Measurements from ENCODE around the gene RAP1GAP2. TPM values are rescaled to one million over a fixed set of nuclear protein-coding genes. Genes with fewer than 3 reads are reported as not detected.

Gene RAP1GAP2
- total and polyA plus RNA-seq, 2 of the 8 experiments (the other 6 are each of a cell fraction or from before 2014, with no cell fraction given), result 24.0 to 63.8 TPM

DNA sequence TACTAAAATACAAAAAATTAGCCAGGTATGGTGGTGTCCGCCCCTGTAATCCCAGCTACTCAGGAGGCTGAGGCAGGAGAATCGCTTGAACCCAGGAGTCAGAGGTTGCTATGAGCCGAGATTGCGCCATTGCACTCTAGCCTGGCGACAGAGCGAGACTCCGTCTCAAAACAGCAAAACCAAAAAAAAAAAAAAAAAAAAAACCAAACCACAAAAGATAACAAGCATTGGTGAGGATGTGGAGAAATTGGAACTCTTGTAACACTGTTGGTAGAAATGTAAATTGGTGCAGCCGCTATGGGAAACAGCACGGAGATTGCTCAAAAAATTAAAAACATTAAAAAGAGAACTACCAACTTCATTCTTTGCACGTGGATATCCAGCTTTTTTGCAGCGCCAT, 147.7 kb downstream of the RAP1GAP2 start:
- Histone ChIP-seq H3K14ac (ENCODE audit: insufficient read length) (no peak overlapping the region), H3K79me1 (ENCODE audit: low read depth, low read length) (peaks cover 10% of the 10 kb centered on the region), H2BK120ac (replicated peaks; ENCODE audit: low read depth, low read length) (no peak overlapping the region), H4K5ac (ENCODE audit: insufficient read length, low read depth, low read length) (no peak overlapping the region), H2BK20ac (ENCODE audit: low read length) (no peak overlapping the region), H2AK5ac (ENCODE audit: low read depth, low read length) (no peak overlapping the region), H2BK5ac (ENCODE audit: low read depth, low read length) (no peak overlapping the region), H3K79me2 (ENCODE audit: control insufficient read depth in 1 of 2, insufficient read depth in 2 of 2, low read length in 2 of 2) (peaks cover 0 to 7% of the 10 kb centered on the region in 2 experiments; a peak in 1 of 4 replicates), H2AFZ (ENCODE audit: low read length) (no peak overlapping the region), H3K27me3 (replicated peaks in 1 of 4; ENCODE audit: control insufficient read depth in 3 of 4, extremely low read depth in 1 of 4, insufficient read depth in 3 of 4, low read length in 3 of 4) (no peaks in the 10 kb centered on the region), H3K23ac (ENCODE audit: insufficient read length) (no peak overlapping the region), H3K18ac (ENCODE audit: extremely low read depth, low read length) (no peak overlapping the region), H4K8ac (ENCODE audit: extremely low read depth, insufficient read depth, low read length) (no peak overlapping the region), H3K56ac (replicated peaks; ENCODE audit: insufficient read length, low read depth, low read length) (no peak overlapping the region), H4K91ac (replicated peaks; ENCODE audit: insufficient read length, low read length) (no peak overlapping the region), H3K4me1 (replicated peaks in 1 of 4; ENCODE audit: control insufficient read depth in 3 of 4, insufficient read depth in 4 of 4, low read length in 3 of 4) (peaks cover 0 to 9% (median 4%) of the 10 kb centered on the region in 4 experiments; a peak in 3 of 7 replicates), H3K4me2 (ENCODE audit: insufficient read depth in 1 of 2, low read depth in 2 of 2, low read length in 2 of 2) (no peak overlapping the region), H3K36me3 (ENCODE audit: control insufficient read depth in 2 of 4, insufficient read depth in 4 of 4, low read length in 3 of 4) (no peaks in the 10 kb centered on the region), H3K4me3 (ENCODE audit: extremely low read depth in 1 of 4, insufficient read depth in 2 of 4, low read depth in 3 of 4, low read length in 4 of 4) (no peak overlapping the region), H3K9me3 (ENCODE audit: insufficient read depth in 2 of 2, low read depth in 1 of 2, low read length in 1 of 2) (no peaks in the 10 kb centered on the region), H3K23me2 (ENCODE audit: low read depth, low read length) (no peaks in the 10 kb centered on the region), H2BK12ac (ENCODE audit: low read depth, low read length) (no peak overlapping the region), H3K9ac (replicated peaks in 1 of 4; ENCODE audit: extremely low read depth in 1 of 4, low read depth in 3 of 4, low read length in 3 of 4) (no peak overlapping the region), H2BK15ac (ENCODE audit: low read length) (no peak overlapping the region), H4K20me1 (replicated peaks in 1 of 2; ENCODE audit: control insufficient read depth in 1 of 2, insufficient read depth in 2 of 2, low read length in 2 of 2) (peaks cover 6 to 10% of the 10 kb centered on the region in 2 experiments), H3K27ac (ENCODE audit: low read depth, low read length) (no peak overlapping the region), H3K4ac (replicated peaks; ENCODE audit: insufficient read length, low read depth, low read length) (no peak overlapping the region)
- DNase-seq (ENCODE audit: low read depth in 1 of 2, low spot score in 2 of 2) (no peak), FAIRE-seq (no peak)
- ChIA-PET POLR2A (ENCODE audit: partially characterized antibody) (no interaction called here), CTCF (ENCODE audit: partially characterized antibody) (interaction anchor here (0.9 kb wide), 1 partner anchor 10 kb away, joined by 4 read pairs; no protein-coding TSS in a partner anchor)
- WGBS, 2 experiments (ENCODE audit: extremely low coverage in 1 of 2, insufficient coverage in 1 of 2, insufficient read length in 1 of 2, insufficient replicate concordance in 2 of 2, low coverage in 1 of 2, low lambda C conversion rate in 2 of 2, missing lambda C conversion rate in 1 of 2), result 83% methylated on average over 6 of the region's 11 CpGs; no CpG with 5 or more reads in 1 of the 2 experiments
- TF ChIP-seq CBX8 (IDR thresholded peaks at IDR 0.05; ENCODE audit: borderline replicate concordance, low read depth, low read length), result no peak
- TF ChIP-seq ASH2L (IDR thresholded peaks at IDR 0.05; ENCODE audit: low read length), result no peak
- no peak for TF ChIP-seq NRF1 (IDR thresholded peaks at IDR 0.05; ENCODE audit: low read depth, low read length)
- TF ChIP-seq SRF (IDR thresholded peaks at IDR 0.05; ENCODE audit: low read depth, low read length), result no peak
- TF ChIP-seq RBBP5 (IDR thresholded peaks at IDR 0.05; ENCODE audit: borderline replicate concordance, low read depth, low read length), result no peak
- TF ChIP-seq RNF2 (IDR thresholded peaks at IDR 0.05; ENCODE audit: borderline replicate concordance, low read depth, low read length, missing control alignments, poor library complexity, severe bottlenecking), result no peak
- no peak for TF ChIP-seq CBX5 (IDR thresholded peaks at IDR 0.05; ENCODE audit: low read depth, low read length)
- TF ChIP-seq KDM4A (IDR thresholded peaks at IDR 0.05; ENCODE audit: low read depth, low read length, severe bottlenecking), result no peak
- no peak for TF ChIP-seq SUZ12 (IDR thresholded peaks at IDR 0.05; ENCODE audit: low read length)
- TF ChIP-seq CHD1 (IDR thresholded peaks at IDR 0.05; ENCODE audit: low read depth, low read length), result no peak
- no peak for TF ChIP-seq TBP (IDR thresholded peaks at IDR 0.05; ENCODE audit: low read depth, low read length)
- no peak for TF ChIP-seq NANOG (IDR thresholded peaks at IDR 0.05; ENCODE audit: insufficient read depth, low read depth, low read length, poor library complexity, severe bottlenecking)
- TF ChIP-seq KDM1A (IDR thresholded peaks at IDR 0.05; ENCODE audit: borderline replicate concordance, low read length), result no peak
- TF ChIP-seq SP1 (IDR thresholded peaks at IDR 0.05; ENCODE audit: low read depth, low read length), result no peak
- TF ChIP-seq POLR2A (IDR thresholded peaks at IDR 0.05; ENCODE audit: control extremely low read depth in 1 of 2, low read depth in 2 of 2, low read length in 2 of 2), result no peak
